ENCODE results near the gene ZNF581.

The ZNF581 gene

DNA sequence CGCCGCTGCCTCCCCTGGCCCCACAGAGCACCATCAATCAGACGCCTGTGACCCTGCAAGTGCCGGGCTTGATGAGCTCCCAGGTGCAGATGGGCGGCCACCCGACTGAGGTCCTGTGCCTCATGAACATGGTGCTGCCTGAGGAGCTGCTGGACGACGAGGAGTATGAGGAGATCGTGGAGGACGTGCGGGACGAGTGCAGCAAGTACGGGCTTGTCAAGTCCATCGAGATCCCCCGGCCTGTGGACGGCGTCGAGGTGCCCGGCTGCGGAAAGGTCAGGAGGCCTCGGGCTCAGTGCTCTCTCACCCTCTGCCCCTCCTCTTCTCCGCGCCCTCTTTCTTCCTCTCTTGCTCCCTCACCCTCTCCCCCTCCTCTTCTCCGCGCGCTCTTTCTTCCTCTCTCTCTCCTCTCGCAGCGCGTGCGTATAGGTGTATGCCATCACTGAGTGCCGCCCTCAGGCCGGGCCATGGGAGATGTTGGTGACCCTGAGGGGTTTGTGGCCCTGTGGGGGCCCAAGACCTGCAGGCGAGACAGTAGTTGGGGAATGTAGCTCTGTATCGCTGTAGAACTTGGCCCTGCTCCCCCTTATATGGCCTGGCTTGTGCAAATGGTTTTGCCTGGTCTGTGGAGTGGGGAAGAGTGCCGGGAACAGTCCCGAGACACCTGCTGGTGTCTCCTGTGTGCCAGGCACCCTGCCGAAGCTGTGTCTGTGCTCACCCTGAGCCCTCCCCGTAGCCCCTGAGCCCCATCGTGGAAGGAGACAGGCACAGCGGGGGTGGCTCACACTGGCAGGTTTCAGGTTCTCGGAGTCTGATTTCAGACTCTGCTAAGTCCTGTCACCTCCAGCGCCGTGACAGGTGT is 26.2 kb downstream of the ZNF581 start:
- DNase-seq: no peak

DNA sequence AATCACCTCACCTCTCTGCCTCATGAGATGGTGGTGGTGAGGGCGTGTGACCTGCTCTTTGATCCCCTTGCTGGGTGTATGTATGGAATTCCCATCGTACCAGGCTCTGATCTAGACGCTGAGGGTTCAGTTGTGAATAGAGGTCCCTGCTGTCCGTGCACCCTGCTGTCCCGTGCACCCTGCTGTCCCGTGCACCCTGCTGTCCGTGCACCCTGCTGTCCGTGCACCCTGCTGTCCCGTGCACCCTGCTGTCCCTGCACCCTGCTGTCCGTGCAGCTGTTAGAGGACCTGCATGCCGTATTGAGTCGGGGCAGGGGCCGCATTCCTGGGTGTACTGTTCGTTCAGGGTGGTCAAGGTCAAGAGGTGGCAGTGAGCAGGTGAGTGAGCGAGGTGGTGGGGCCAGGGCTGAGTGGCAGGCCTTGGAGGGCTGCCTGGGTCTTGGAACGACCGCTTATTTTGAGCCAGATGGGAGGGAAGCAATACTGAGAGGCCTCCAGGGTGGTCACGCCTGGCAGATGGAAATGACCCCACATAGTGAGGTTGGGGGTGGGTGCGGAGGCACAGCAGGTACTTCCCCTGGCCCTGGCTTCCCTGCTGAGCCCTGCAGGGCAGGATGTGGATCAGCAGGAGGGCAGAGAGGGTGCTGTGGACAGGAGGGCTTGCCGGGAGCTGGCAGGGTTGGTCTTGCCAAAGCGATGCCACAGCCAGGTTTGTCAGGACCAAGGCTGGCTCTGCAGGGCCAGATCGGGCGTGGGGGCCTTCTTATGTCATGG is 27.0 kb downstream of the ZNF581 start:
- peak; percentile 74 for DNase-seq

DNA sequence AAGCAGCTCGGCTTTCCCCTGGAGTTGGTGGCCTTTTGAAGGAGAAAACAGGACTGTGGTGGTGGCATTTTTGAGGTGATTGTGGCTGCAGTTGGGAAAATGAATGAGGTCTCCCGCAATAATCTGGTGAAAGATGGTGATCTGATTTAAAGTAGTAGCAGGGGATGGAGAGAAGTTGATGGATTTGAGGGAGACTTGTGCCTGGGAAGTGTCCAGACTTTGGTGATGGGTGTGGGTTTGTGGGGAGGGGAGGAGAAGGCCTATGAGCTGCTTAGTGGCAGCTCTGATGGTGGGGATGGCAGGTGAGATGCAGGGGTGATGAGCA is 27.6 kb downstream of the ZNF581 start:
- DNase-seq: no peak

DNA sequence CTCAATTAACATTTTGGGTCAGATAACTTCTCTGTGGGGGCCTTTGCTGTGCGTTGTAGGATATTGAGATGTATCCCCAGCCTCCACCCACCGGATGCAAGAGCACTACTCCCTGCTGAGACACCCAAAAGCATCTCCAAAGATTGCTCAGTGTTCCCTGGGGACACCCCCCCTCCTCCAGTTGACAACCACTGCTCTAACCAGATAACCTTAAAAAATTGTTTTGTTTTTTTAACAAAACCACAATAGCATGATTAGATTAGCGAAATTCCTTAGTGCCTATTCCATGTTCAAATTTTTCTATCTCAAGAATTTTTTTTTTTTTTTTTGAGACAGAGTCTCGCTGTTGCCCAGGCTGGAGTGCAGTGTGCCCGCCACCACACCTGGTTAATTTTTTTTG is 29.0 kb downstream of the ZNF581 start:
- no peak for DNase-seq

DNA sequence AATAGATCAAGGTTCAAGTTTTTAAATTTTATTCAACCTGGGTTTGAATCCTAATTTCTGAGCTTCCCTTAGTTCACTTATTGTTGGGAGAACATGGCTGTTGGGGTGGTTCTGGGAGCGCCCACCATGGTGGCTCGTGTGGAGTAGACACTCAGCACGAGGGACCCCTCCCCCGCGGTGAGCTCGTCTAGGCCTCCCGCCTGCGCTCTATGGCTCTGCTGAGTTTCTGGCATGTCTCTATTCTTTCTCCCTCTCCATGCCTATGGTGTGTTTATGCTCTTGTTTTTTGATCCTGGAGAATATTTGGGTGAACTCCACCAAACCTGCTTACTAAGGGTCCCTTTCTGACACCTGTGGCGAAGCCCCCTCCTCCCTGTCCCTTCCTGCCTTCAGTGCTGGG is 30.0 kb downstream of the ZNF581 start:
- no peak for DNase-seq

DNA sequence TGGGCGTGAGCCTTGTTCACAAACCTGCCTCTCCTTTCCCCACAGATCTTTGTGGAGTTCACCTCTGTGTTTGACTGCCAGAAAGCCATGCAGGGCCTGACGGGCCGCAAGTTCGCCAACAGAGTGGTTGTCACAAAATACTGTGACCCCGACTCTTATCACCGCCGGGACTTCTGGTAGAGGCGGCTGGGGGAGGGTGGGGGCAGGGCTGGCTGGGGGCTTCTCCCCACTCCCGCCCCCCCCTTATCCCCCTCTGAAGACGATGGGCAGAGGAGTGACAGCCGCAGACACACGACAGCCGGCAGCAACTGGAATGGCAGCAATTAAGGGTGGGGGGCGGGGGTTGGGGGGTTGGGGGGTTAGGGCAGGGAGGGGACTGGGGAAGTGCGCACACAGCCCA is 30.4 kb downstream of the ZNF581 start:
- no peak for DNase-seq

DNA sequence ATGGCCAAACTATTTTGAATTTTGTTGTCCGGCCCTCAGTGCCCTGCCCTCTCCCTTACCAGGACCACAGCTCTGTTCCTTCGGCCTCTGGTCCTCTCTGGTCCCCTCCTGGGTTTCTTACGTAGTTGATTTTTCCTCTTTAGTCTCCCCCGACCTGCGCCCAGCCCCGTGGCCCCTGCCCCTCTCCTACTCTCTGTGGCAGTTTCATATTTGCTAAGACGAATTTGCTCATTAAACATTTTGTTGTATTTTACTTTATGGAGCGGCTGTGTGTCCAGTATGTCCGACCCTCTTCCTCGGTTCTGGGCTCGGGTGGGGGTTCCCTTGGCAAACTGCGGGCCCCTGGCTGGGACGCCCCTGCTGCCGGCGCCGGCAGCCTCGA is 31.0 kb downstream of the ZNF581 start:
- DNase-seq: no peak

DNA sequence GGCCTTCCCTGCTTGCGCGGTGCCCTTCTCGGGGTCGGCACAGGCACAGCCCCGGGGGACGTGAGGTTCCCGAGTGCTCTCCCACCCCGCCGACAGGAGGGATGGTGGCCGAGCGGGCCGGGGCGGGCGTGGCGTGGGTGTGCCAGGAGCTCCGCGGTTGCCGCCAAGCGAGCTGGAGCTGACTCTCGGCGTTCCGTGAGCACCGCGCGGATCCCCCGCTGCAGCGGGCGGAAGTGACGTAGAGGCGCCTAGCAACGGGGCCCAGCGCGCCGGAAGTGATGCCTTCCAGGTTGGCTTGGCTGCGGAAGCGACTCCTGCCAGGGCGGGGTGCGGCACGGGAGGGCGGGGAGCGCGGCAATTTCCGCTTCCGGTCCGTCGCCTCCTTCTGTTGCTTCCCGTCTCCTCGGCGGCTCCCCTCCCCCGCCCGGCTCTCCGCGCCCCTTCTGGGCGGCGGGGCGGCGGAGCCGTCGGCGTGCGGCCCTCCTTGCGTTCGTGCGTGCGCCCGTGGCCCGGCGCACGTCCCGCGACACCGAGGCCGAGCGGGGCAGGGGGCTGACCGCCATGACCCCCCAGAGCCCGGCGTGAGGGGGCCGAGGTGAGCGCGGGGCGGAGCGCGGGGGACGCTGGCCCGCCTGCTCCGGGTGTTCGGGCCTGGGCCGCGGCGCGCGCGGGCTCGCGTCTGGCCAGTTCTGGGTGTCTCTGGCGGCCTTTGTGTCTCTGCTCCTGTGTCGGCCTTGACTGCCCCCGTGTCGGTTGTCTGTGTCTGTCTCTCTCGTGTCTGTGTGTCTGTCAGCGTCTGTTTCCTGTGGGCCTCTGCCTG is 31.6 kb downstream of the ZNF581 start, which contains the start of gene EPN1:
EPN1 (plus strand) TSS at position 386 of the 820 bp plus-strand sequence. CDS start 3,402 bp downstream, outside the sequence.
- peak; percentile 99 for DNase-seq

DNA sequence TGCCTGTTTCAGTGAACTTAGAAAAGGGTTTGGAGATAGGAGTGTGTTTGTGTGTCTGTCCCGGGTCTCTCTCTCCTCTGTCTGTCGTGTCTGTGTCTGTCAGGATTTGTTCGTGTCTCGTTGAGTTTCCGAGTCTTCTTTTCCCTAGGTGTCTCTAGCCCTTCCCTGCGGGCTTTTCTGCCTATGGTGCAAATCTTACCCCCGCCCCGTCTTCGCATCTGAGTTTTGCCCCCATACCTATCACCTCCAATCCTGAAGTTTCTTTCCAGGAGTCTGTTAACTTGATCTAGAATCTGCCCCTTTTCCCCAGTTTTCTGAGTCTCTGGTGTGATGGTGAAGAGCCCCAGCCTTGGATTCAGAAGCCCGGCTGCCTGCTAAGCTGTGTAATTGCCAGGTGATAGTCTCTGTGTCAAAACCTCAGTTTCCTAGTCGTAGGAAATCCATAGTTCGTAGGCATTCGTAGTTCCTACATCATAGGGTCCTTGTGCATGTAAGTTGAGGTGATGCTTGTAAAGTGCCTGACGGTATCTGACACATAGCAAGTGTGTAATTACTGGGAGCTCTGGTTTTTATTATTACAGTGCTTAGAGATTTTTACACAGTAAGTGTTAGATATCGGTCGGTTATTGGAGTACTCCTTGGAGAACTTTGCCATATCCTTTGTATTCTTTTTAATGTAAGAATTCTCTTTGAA is 32.4 kb downstream of the ZNF581 start:
- DNase-seq: no peak

DNA sequence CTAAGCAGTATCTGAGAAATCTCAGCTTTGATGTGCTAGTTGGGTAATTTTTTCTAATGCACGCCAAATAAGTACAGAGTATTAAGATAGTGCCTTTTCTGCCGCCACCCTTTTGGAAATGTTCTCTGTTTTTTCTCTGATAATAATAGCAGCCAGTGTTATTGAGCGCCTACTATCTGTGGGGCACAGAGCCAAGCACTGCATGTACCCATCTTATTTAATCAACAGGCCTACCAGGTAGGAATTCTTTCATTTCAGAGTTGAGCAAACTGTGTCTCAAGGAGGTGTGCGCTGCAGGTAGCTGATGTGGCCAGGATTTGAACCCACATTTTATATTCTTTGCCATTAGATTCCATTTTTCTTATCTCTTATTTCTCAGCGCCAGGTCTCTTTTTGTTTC is 32.9 kb downstream of the ZNF581 start:
- no peak for DNase-seq

DNA sequence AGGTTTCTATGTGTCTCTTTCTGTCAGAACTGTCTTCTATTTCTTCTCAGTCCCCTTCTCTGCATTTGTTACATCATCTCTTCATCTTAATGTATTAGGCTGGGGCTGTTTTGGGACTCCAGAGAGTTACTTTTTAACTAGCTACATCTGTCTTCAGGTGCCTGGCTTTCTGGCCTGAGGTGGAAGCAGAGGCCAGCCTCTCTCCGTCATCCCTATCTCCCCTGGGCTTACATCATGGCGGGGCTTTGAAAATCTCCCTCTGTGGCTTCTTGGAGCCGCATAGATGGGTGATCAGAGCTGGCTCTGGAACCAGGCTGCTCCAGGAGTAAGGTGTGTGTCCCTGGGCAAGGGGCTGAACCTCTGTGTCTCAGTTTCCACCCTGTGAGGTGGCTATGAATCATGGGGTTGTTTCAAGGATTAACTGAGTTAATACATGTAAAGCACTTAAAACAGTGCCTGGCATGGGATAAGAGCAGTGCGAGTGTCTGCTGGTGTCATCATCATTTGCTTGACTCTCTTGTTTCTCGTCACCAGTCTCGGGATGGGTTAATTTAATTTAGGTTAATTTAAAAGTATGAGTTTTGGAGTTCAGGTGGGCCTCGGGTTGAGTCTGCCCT is 33.5 kb downstream of the ZNF581 start:
- no peak for DNase-seq

DNA sequence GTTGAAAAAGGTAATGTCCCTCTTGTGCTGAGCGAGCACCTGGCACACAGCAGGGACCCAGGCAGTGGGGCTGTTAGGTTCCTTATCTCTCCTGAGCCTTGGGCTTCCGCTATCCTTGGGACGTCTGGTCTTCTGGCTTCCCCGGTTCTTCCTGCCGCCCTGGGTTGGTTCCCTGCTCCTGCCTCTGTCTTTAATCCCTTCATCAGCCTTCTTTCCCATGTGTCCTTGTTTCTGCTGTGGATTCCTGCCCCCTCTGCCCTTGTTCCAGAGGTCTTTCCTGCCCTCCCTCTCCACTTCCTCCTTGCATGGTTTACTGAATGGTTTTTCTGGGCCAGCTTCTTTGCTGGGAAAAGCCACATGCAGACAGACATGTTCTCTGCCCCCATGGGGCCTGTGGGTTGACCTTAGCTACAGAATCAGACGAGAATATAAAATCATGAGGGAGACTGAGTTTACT is 34.2 kb downstream of the ZNF581 start:
- no peak for DNase-seq

DNA sequence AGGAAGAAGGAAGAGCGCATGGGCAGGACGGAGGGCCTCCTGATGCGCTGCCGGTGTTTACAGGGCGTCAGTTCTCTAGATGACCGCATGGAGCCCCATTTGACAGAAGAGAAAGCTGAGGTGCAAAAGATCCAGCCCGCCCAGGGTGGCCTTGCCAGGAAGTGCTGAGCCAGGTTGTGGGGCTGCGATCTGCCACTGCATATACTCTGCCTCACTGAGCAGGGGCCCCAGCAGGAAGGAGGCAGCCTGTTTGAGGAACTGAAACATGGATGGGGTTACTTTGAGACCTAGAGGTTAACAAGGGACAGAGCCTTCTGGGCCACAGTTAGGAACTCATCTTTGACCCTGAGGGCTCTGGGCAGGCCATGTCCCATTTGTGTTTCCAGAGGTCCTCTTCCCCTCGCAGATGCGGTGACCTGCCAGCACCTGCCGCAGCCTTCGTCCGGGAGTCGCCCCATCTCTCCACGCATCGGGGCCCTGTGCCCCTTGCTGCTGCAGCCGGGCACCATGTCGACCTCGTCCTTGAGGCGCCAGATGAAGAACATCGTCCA is 34.7 kb downstream of the ZNF581 start:
- DNase-seq: no peak

DNA sequence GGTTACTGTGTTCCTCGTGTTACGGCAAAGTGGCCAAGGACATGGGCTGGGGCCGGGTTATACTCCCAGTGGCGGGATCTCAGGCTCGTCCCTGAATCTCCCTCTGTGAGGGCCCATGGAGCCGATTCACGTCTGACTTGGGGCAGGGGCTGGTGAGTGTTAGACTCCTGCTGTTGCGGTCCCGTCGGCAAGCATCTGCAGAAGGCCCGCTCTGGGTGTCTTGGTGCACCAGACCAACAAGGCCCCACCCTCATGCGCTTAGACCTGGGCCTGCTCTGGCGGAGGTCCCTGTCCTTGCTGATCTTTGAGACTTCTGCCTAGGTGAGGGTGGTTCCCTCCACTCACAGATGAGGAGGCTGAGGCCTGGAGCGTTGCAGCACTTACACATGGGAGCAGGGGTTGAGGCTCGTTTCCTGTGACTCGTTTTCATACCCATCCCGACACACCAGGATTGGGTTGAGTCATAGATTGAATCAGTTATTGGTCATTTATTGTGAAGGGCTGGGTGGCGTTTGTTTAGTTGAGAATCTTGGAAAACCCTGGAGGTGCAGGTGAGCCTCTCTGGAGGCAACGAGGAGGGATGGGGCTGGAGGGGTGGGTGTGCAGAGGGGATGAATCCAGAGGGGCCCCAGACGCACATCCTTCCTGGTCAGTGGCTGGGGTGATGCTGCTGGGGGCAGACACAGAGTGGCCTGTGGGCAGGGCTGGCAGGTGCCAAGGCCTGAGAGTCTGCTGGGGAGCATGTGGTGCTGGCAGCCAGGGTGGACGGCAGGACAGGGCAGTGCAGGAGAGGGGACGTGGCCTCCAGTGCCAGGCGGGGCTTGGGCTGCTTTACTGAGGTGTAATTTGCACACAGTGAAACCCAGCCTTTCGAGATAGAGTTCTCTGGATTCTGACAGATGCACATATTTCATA is 36.2 kb downstream of the ZNF581 start:
- no peak for DNase-seq

DNA sequence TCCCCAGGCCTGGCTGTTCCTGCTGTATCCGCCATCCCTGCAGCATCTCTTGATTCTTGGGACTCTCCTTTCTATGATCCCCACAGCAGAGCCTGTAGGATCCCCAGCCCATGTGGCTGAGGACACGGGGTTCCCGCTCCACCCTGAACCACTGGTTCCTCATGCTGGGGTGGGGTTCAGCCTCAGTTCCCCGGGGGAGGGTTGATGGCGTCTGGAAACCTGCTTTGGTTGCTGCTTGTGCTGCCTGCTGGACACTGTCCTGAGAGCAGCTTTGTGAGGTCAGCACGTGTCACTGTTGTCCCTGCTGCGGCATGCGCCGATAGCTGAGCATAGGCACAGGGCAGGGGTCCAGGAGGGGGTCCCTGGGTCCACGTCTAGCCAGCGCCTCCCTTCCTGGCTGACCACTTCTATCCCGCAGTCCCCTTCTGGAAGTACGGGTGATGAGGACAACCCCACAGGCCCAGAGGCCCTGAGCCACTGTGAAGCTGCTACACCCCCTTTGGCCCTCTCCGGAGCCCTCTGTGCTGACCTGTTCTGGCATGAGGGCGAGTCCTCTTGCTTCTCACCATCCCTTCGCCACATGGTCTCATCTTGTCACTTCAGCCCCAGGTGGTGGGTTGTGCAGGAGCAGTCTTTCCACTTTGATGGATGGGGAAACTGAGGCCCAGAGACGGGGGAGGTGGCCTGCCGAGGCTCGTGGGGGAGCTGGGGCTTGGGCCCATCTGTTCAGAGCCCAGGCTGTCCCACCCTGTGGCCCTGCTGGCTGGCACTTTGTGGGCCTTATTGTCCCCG is 37.1 kb downstream of the ZNF581 start:
- DNase-seq: no peak

DNA sequence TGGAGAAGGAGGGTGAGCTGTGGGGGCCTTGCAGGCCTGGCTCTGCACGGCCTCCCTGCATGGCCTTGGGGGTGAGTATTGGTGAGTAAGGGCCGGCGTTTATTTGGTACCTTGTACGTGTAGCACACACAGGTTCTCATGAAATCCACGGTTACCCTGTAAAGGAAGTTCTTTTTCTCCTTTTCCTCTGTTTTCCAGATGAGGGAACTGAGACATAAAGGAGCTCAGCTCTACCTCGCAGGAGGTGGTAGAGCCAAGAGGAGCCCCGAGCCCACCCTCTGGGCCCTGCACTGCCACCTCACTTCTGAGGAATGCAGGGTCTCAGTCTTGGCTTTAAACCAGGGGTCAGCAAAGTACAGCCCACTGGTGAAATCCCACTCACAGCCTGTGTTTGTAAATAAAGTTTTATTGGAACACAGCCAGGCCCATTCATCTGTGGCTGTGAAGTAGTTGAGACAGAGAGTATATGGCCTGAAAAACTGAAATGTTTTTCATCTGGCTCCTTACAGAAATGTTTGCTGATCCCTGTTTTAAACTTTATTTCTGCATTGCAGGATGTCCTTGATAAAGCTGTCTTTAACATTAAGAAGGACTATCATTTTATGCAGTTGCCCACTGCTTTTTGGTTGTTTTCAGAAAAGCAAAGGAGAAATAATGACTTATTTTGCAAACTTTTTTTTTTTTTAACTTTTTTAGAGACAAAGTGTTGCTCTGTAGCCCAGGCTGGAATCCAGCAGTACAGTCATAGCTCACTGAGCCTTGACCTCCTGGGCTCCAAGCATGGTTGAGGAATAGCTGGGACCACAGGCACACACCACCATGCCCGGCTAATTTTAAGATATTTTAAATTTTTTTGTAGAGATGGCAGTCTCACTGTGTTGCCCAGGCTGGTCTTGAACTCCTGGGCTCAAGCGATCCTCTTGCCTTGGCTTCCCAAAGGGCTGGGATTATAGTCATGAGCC is 38.0 kb downstream of the ZNF581 start:
- DNase-seq: no peak

DNA sequence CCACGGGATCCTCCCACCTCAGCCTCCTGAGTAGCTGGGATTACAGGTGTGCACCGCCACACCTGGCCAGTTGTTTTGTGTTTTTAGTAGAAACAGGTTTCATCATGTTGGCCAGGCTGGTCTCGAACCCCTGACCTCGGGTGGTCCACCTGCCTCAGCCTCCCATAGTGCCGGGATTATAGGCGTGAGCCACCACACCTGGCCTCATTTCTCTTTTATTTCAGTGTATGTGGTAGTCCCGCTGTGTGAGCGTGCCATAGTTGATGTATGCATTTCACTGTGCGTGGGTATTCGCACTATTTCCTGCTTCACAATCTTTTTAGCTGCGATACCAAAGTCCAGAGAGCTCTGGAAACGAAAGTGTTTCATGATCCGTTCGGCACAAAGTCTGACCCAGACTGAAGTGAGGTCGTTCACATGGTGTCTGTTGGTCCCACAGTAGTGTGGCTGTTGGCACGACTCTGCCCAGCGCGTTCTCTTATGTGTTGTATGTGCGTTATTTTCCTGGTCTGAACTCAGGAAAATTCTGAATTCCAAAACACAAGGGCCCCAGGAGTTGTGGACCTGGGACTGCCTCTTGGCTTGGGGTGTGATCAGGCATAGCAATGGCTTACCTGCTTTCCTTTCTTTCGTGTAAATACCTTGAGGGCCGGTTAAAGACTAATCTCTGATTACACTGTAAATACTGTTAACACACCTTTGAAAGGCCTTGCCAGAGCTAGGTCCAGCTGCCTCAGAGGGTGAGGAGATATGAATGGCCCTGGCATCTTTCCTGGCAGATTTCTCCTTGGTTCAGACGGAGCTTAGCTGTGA is 40.2 kb downstream of the ZNF581 start:
- no peak for DNase-seq
